B cell (primary cell): ENCODE results near the gene TOP1. TPM values are rescaled to one million over a fixed set of nuclear protein-coding genes. Genes with fewer than 3 reads are reported as not detected.

Experiments
- ATAC-seq: fragments of 200-7000 bp; cut with Tn5 transposase; one replicate; pipeline ENCODE4 v1.10.0; 2021; ENCODE audit warnings: low read depth, mild to moderate bottlenecking, moderate number of reproducible peaks, moderate library complexity
- CTCF ChIA-PET: fragments of 350-600 bp; sonication (Branson Sonifier 250); formaldehyde crosslinking; loops from one replicate; lab custom pipeline; 2021; ENCODE audit warnings: antibody characterized with exemption, inconsistent platforms; lab: Charles Lee
- POLR2A ChIA-PET: fragments of 350-600 bp; sonication (Branson Sonifier 250); formaldehyde crosslinking; loops from one replicate; lab custom pipeline; 2021; ENCODE audit warnings: antibody characterized with exemption; lab: Charles Lee
- DNase-seq: peaks from one replicate; pipeline ENCODE4 v3.0.0; 2013
- H2AFZ ChIP-seq: 2 replicates; pipeline ENCODE4 v1.6.1; 2012; ENCODE audit warnings: mild to moderate bottlenecking, low read depth, low read length; ENCODE audit not compliant: insufficient read depth, poor library complexity, severe bottlenecking
- H3K27ac ChIP-seq, 2 donors: 1 replicate in 1 of 2; 2 replicates in 1 of 2; pipeline ENCODE4 v1.5.1; 2012 to 2013; ENCODE audit warnings: low read length in 2 of 2, mild to moderate bottlenecking in 2 of 2, moderate library complexity in 1 of 2
- H3K27me3 ChIP-seq, 4 experiments: fragments of 200-600 bp in 1 of 4; sonication (generic) in 1 of 4; replicated peaks in 1 of 4; 1 replicate in 2 of 4; 2 replicates in 2 of 4; pipeline versions ENCODE4 v1.6.1 to v1.7.0; 2013 to 2016; ENCODE audit warnings: low read length in 3 of 4, mild to moderate bottlenecking in 2 of 4, mixed read lengths in 1 of 4, moderate library complexity in 1 of 4; ENCODE audit not compliant: insufficient read depth in 4 of 4, control insufficient read depth in 3 of 4; ENCODE audit errors: control extremely low read depth in 1 of 4
- H3K36me3 ChIP-seq, 2 experiments: replicated peaks in 1 of 2; 1 replicate in 1 of 2; 2 replicates in 1 of 2; pipeline versions ENCODE4 v1.6.1 to v1.7.1; 2013; ENCODE audit warnings: low read length in 1 of 2; ENCODE audit not compliant: insufficient read depth in 2 of 2, control insufficient read depth in 1 of 2; ENCODE audit errors: control extremely low read depth in 1 of 2, extremely low read depth in 1 of 2
- H3K4me1 ChIP-seq, 2 donors: fragments of 200-600 bp in 1 of 2; sonication (generic) in 1 of 2; 1 replicate in 1 of 2; 2 replicates in 1 of 2; pipeline versions ENCODE4 v1.5.1 to v1.6.1; 2013 to 2017; ENCODE audit warnings: low read length in 2 of 2; ENCODE audit not compliant: control insufficient read depth in 2 of 2, insufficient read depth in 2 of 2
- H3K4me2 ChIP-seq: replicated peaks from 2 replicates; pipeline ENCODE3; 2012; ENCODE audit warnings: mild to moderate bottlenecking, low read depth, low read length; ENCODE audit not compliant: poor library complexity, severe bottlenecking
- H3K4me3 ChIP-seq, 5 experiments: fragments of 200-600 bp in 1 of 5; sonication (generic) in 1 of 5; 1 replicate in 3 of 5; 2 replicates in 2 of 5; pipeline versions ENCODE4 v1.5.1 to v1.7.0; 2011 to 2016; ENCODE audit warnings: low read length in 4 of 5, mild to moderate bottlenecking in 4 of 5, low read depth in 2 of 5, control low read depth in 1 of 5, moderate library complexity in 1 of 5; ENCODE audit not compliant: insufficient read depth in 1 of 5; ENCODE audit errors: control extremely low read depth in 1 of 5, extremely low read depth in 1 of 5
- H3K79me2 ChIP-seq: fragments of 200-600 bp; sonication (generic); one replicate; pipeline ENCODE4 v1.6.0; 2016; ENCODE audit warnings: low read length; ENCODE audit not compliant: control insufficient read depth, insufficient read depth
- H3K9ac ChIP-seq: fragments of 200-600 bp; sonication (generic); 2 replicates; pipeline ENCODE4 v1.6.1; 2017; ENCODE audit warnings: mild to moderate bottlenecking, low read length, moderate library complexity
- H3K9me3 ChIP-seq, 3 donors: one replicate each; pipeline versions ENCODE4 v1.6.1 to v1.7.1; 2013; ENCODE audit warnings: low read length in 2 of 3; ENCODE audit not compliant: control insufficient read depth in 2 of 3, insufficient read depth in 1 of 3; ENCODE audit errors: control extremely low read depth in 1 of 3
- H4K20me1 ChIP-seq: 2 replicates; pipeline ENCODE4 v1.6.0; 2012; ENCODE audit warnings: mild to moderate bottlenecking, low read length; ENCODE audit not compliant: insufficient read depth, control insufficient read depth, poor library complexity, severe bottlenecking
- H3K27ac Mint-ChIP-seq: one replicate; pipeline ENCODE4 v1.8.0; 2021; ENCODE audit warnings: mixed read lengths
- H3K27me3 Mint-ChIP-seq: one replicate; pipeline ENCODE4 v1.8.0; 2021; ENCODE audit warnings: mixed read lengths
- H3K4me1 Mint-ChIP-seq: one replicate; pipeline ENCODE4 v1.8.0; 2021; ENCODE audit warnings: mixed read lengths
- H3K4me3 Mint-ChIP-seq: one replicate; pipeline ENCODE4 v1.8.0; 2021; ENCODE audit warnings: mixed read lengths
- H3K9me3 Mint-ChIP-seq: one replicate; pipeline ENCODE4 v1.8.0; 2022; ENCODE audit warnings: mixed read lengths; ENCODE audit not compliant: insufficient read depth
- CTCF ChIP-seq: fragments of 200-600 bp; IDR thresholded peaks from one replicate; pipeline ENCODE4 v1.8.0; 2022; ENCODE audit warnings: antibody characterized with exemption, mild to moderate bottlenecking
- EZH2 ChIP-seq: IDR thresholded peaks from 2 replicates; pipeline ENCODE4 v1.6.1; 2012; ENCODE audit warnings: borderline replicate concordance, low read depth, mild to moderate bottlenecking, moderate library complexity, low read length; ENCODE audit not compliant: insufficient read depth, poor library complexity, severe bottlenecking
- WGBS: methylation state at CpG from one replicate; pipeline ENCODE4 v1.1.5; 2013; ENCODE audit warnings: missing lambda C conversion rate; ENCODE audit not compliant: insufficient coverage; 5-methylcytosine and 5-hydroxymethylcytosine counted together
- intact Hi-C: fragments of 100-400 bp; cut with micrococcal nuclease; formaldehyde crosslinking; loops from one replicate; pipeline ENCODE4 v1.10.0; 2022
- polyA plus RNA-seq: library from polyadenylated mRNA; depleted of rRNA; stranded (reverse); fragments of >200 nt; gene quantifications from 2 replicates; pipeline ENCODE4 v1.2.3, GENCODE V29; 2012
- total RNA-seq, 2 donors: library from RNA; stranded (reverse); fragments of 120-200 nt in 1 of 2; gene quantifications; 1 replicate in 1 of 2; 2 replicates in 1 of 2; pipeline versions ENCODE4 v1.2.3 to v1.2.4, GENCODE V29; 2013 to 2022

Gene TOP1
- total and polyA plus RNA-seq, 2 donors (not counting 1 experiment from before 2014, with no cell fraction given), result 5.4 to 44.9 TPM

- Histone ChIP-seq H3K4me2 (no peak overlapping the region), H3K9me3 (no peaks in the 10 kb centered on the region), H3K9ac (no peak overlapping the region), H3K4me1 (no peaks in the 10 kb centered on the region), H3K36me3 (peaks cover 23 to 46% of the 10 kb centered on the region in 2 experiments), H3K4me3 (no peak overlapping the region), H3K27me3 (no peaks in the 10 kb centered on the region), H3K27ac (no peak overlapping the region), H3K79me2 (no peaks in the 10 kb centered on the region), H2AFZ (no peak overlapping the region), H4K20me1 (no peaks in the 10 kb centered on the region)
- DNase-seq (no peak), ATAC-seq (no peak)
- no peak overlapping the region for H3K4me3 Mint-ChIP-seq
- CTCF ChIA-PET, result interaction anchor here (0.8 kb wide), 1 partner anchor 48 kb away, joined by 3 read pairs; no protein-coding TSS in a partner anchor
- peak overlapping the region; percentile 38 for H3K27ac Mint-ChIP-seq
- no peaks in the 10 kb centered on the region for H3K27me3 Mint-ChIP-seq
- POLR2A ChIA-PET, result no interaction called here
- intact Hi-C loops, result no loop called here
- H3K9me3 Mint-ChIP-seq, result no peaks in the 10 kb centered on the region
- TF ChIP-seq CTCF (no peak), EZH2 (no peak)
- WGBS, result 94% methylated on average over 3 of the region's 3 CpGs
- H3K4me1 Mint-ChIP-seq, result no peaks in the 10 kb centered on the region
Observed at GRCh38 chr20:41124451-41125094, 96.0 kb downstream of the TOP1 start.
